ENCODE measurements around the gene SNCG. TPM values are rescaled to one million over a fixed set of nuclear protein-coding genes. Genes with fewer than 3 reads are reported as not detected.
"Not testable (repeated sequence)": the region's sequence is repeated elsewhere in the genome, so short reads cannot be mapped to it uniquely, and the experiment has no call there.

The SNCG gene
- polyA plus RNA-seq, 3 donors, result 1.8 TPM; not detected in 2

DNA sequence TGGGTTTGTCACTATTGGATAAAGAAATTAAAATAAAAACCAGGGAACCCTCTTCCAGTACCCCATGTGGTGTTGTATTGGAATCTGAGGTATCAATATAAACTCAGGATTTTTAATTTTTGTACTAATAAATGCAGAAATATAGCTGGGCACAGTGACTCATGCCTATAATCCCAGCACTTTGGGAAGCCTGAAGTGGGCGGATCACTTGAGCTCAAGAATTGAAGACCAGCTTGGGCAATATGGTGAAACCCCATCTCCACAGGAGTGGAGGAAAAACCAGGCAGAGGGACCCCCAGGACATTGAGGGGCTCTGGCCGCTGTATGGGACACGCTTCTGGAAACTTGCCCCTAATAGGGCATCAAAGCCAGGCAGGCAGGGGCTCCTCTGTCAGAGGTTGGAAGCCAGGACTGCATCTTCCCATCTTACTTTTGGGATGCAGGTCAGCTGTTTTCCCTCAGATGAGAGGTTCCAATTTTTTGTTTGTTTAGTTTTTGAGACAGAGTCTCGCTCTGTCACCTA is 21.0 kb downstream of the SNCG start:
- Histone ChIP-seq H2AFZ (ENCODE audit: insufficient read depth, low read depth, low read length, poor library complexity, severe bottlenecking) (no peak overlapping the region), H3K4me2 (replicated peaks; ENCODE audit: extremely low read depth, low read length, poor library complexity, severe bottlenecking) (no peak overlapping the region), H3K27ac (ENCODE audit: low read depth in 1 of 2, low read length in 2 of 2) (no peak overlapping the region), H3K36me3 (replicated peaks in 1 of 2; ENCODE audit: control insufficient read depth in 1 of 2, insufficient read depth in 2 of 2, low read length in 2 of 2) (no peaks in the 10 kb centered on the region), H3K9ac (ENCODE audit: insufficient read depth, low read length, poor library complexity, severe bottlenecking) (no peak overlapping the region), H3K9me3 (replicated peaks in 1 of 2; ENCODE audit: control insufficient read depth in 1 of 2, insufficient read depth in 1 of 2, low read length in 2 of 2) (no peaks in the 10 kb centered on the region), H3K79me2 (ENCODE audit: insufficient read depth, low read length) (no peaks in the 10 kb centered on the region), H3K4me3 (replicated peaks in 1 of 3; ENCODE audit: low read depth in 2 of 3, low read length in 3 of 3) (no peak overlapping the region), H3K27me3 (ENCODE audit: control insufficient read depth in 2 of 2, insufficient read depth in 2 of 2, low read length in 2 of 2) (no peaks in the 10 kb centered on the region), H3K4me1 (ENCODE audit: control insufficient read depth in 1 of 2, insufficient read depth in 2 of 2, low read length in 2 of 2) (no peaks in the 10 kb centered on the region), H4K20me1 (ENCODE audit: insufficient read depth, low read length) (no peaks in the 10 kb centered on the region)
- H3K4me1 Mint-ChIP-seq, result no peaks in the 10 kb centered on the region
- H3K27me3 Mint-ChIP-seq (ENCODE audit: low read depth in 3 of 3), result peaks cover 7 to 10% (median 7%) of the 10 kb centered on the region in 3 donors
- DNase-seq, result no peak
- H3K4me3 Mint-ChIP-seq, result no peak overlapping the region
- no peak overlapping the region for H3K27ac Mint-ChIP-seq
- WGBS (ENCODE audit: insufficient coverage), result 94% methylated on average over 3 of the region's 4 CpGs
- intact Hi-C loops (cut with micrococcal nuclease), result loop anchor here in 1 of 2 donors (10.0 kb wide), 1 partner anchor 115 kb away; the partner anchor contains the start of genes GLUD1 and SHLD2
- no peak for TF ChIP-seq CTCF (IDR thresholded peaks at IDR 0.05)
- H3K36me3 Mint-ChIP-seq, result no peaks in the 10 kb centered on the region
- H3K9me3 Mint-ChIP-seq, result no peaks in the 10 kb centered on the region

DNA sequence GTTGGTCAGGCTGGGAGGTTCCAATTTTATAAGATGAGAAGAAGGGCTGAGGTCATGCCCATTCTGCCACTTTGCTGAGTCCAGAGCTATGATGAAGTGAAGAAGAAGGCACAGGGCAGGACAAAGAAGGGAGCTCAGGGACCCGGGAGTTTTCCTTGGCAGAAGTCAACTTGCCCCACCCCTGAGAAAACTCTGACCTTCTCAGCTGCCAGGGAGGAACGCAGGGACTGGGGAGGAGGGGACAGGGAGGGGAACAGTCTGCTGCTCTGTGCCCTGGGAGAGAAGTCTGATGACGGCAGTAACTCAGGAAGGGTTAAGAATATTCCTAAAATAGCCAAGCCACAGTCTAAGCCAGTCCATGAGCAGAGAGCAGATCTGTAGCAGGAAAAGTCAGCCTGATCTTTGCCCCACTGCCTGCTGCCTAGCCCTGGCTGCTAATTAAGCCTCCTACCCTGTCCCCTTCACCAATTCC is 21.6 kb downstream of the SNCG start:
- H3K4me2 ChIP-seq (replicated peaks; ENCODE audit: extremely low read depth, low read length, poor library complexity, severe bottlenecking), result no peak overlapping the region
- TF ChIP-seq CTCF (IDR thresholded peaks at IDR 0.05), result no peak
- peaks cover 7 to 8% (median 7%) of the 10 kb centered on the region in 3 donors for H3K27me3 Mint-ChIP-seq (ENCODE audit: low read depth in 3 of 3)
- no peak overlapping the region for H3K27ac Mint-ChIP-seq
- H3K36me3 Mint-ChIP-seq, result no peaks in the 10 kb centered on the region
- no peak overlapping the region for H3K9ac ChIP-seq (ENCODE audit: insufficient read depth, low read length, poor library complexity, severe bottlenecking)
- 67% methylated on average over 1 of the region's 3 CpGs for WGBS (ENCODE audit: insufficient coverage)
- no peaks in the 10 kb centered on the region for H3K4me1 Mint-ChIP-seq
- H3K4me1 ChIP-seq (ENCODE audit: control insufficient read depth in 1 of 2, insufficient read depth in 2 of 2, low read length in 2 of 2), result no peaks in the 10 kb centered on the region
- no peaks in the 10 kb centered on the region for H3K9me3 ChIP-seq (replicated peaks in 1 of 2; ENCODE audit: control insufficient read depth in 1 of 2, insufficient read depth in 1 of 2, low read length in 2 of 2)
- H3K79me2 ChIP-seq (ENCODE audit: insufficient read depth, low read length), result no peaks in the 10 kb centered on the region
- no peak overlapping the region for H3K4me3 Mint-ChIP-seq
- intact Hi-C loops (cut with micrococcal nuclease), result loop anchor here in 1 of 2 donors (10.0 kb wide), 1 partner anchor 115 kb away; the partner anchor contains the start of genes GLUD1 and SHLD2
- no peak overlapping the region for H3K27ac ChIP-seq (ENCODE audit: low read depth in 1 of 2, low read length in 2 of 2)
- H3K36me3 ChIP-seq (replicated peaks in 1 of 2; ENCODE audit: control insufficient read depth in 1 of 2, insufficient read depth in 2 of 2, low read length in 2 of 2), result no peaks in the 10 kb centered on the region
- H2AFZ ChIP-seq (ENCODE audit: insufficient read depth, low read depth, low read length, poor library complexity, severe bottlenecking), result no peak overlapping the region
- DNase-seq, result no peak
- H3K27me3 ChIP-seq (ENCODE audit: control insufficient read depth in 2 of 2, insufficient read depth in 2 of 2, low read length in 2 of 2), result no peaks in the 10 kb centered on the region
- no peak overlapping the region for H3K4me3 ChIP-seq (replicated peaks in 1 of 3; ENCODE audit: low read depth in 2 of 3, low read length in 3 of 3)
- no peaks in the 10 kb centered on the region for H4K20me1 ChIP-seq (ENCODE audit: insufficient read depth, low read length)
- H3K9me3 Mint-ChIP-seq, result no peaks in the 10 kb centered on the region

DNA sequence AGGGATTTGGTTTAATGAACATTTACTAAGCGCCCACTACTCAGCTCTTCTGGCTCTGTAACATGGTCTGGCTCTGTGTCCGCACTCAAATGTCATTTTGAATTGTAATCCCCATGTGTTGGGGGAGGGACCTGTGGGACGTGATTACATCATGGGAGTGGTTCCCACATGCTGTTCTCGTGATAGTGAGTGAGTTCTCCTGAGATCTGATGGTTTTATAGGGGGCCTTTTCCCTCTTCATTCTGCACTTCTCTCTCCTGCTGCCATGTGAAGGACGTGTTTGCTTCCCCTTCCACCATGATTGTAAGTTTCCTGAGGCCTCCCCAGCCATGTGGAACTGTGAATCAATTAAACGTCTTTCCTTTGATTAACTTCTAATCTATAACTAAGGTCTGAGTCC is 22.6 kb downstream of the SNCG start:
- DNase-seq; H3K9me3 Mint-ChIP-seq; H3K9me3 ChIP-seq (replicated peaks in 1 of 2; ENCODE audit: control insufficient read depth in 1 of 2, insufficient read depth in 1 of 2, low read length in 2 of 2); H3K4me3 Mint-ChIP-seq; H3K4me1 ChIP-seq (ENCODE audit: control insufficient read depth in 1 of 2, insufficient read depth in 2 of 2, low read length in 2 of 2); H3K9ac ChIP-seq (ENCODE audit: insufficient read depth, low read length, poor library complexity, severe bottlenecking); H3K36me3 Mint-ChIP-seq; H3K27me3 Mint-ChIP-seq (ENCODE audit: low read depth in 3 of 3); H3K4me1 Mint-ChIP-seq; H3K4me2 ChIP-seq (replicated peaks; ENCODE audit: extremely low read depth, low read length, poor library complexity, severe bottlenecking); intact Hi-C loops (cut with micrococcal nuclease); H3K27me3 ChIP-seq (ENCODE audit: control insufficient read depth in 2 of 2, insufficient read depth in 2 of 2, low read length in 2 of 2); H4K20me1 ChIP-seq (ENCODE audit: insufficient read depth, low read length); H3K27ac Mint-ChIP-seq; H3K79me2 ChIP-seq (ENCODE audit: insufficient read depth, low read length); H3K27ac ChIP-seq (ENCODE audit: low read depth in 1 of 2, low read length in 2 of 2); H3K36me3 ChIP-seq (replicated peaks in 1 of 2; ENCODE audit: control insufficient read depth in 1 of 2, insufficient read depth in 2 of 2, low read length in 2 of 2); H3K4me3 ChIP-seq (replicated peaks in 1 of 3; ENCODE audit: low read depth in 2 of 3, low read length in 3 of 3); H2AFZ ChIP-seq (ENCODE audit: insufficient read depth, low read depth, low read length, poor library complexity, severe bottlenecking): not testable (repeated sequence)
- WGBS (ENCODE audit: insufficient coverage), result 60% methylated on average over 1 of the region's 6 CpGs
